Neural cell (in vitro differentiated cells): ENCODE data around the gene IL25. TPM values are rescaled to one million over a fixed set of nuclear protein-coding genes. Genes with fewer than 3 reads are reported as not detected.

Source experiments
- H2AFZ ChIP-seq: fragments of 200-600, 300-800 bp; sonication (generic), shearing (Covaris generic); 2 replicates; pipeline ENCODE4 v1.6.0; 2014; ENCODE audit warnings: low read depth, mild to moderate bottlenecking, antibody characterized with exemption, low read length, moderate library complexity
- H3F3A ChIP-seq: fragments of 200-600 bp; shearing (Covaris generic); 2 replicates; pipeline ENCODE4 v1.6.1; 2016; ENCODE audit warnings: mild to moderate bottlenecking, moderate library complexity, mixed read lengths, antibody characterized with exemption, low read length; ENCODE audit not compliant: insufficient read depth, poor library complexity, severe bottlenecking
- H3K27ac ChIP-seq: fragments of 200-600, 300-800 bp; sonication (generic), shearing (Covaris generic); 2 replicates; pipeline ENCODE4 v1.5.1; 2014; ENCODE audit warnings: mild to moderate bottlenecking, low read length, moderate library complexity
- H3K27me3 ChIP-seq: fragments of 300-800, 200-600 bp; sonication (generic), shearing (Covaris generic); 2 replicates; pipeline ENCODE4 v1.6.0; 2014; ENCODE audit warnings: mild to moderate bottlenecking, low read depth, low read length, moderate library complexity; ENCODE audit not compliant: insufficient read depth
- H3K36me3 ChIP-seq: fragments of 300-800, 200-600 bp; sonication (generic), shearing (Covaris generic); 2 replicates; pipeline ENCODE4 v1.5.1; 2014; ENCODE audit warnings: mild to moderate bottlenecking, antibody characterized with exemption, low read length, moderate library complexity; ENCODE audit not compliant: insufficient read depth
- H3K4me2 ChIP-seq: fragments of 300-800, 200-600 bp; sonication (generic), shearing (Covaris generic); 2 replicates; pipeline ENCODE4 v1.6.0; 2014; ENCODE audit warnings: mild to moderate bottlenecking, low read length
- H3K4me3 ChIP-seq: fragments of 300-800, 200-600 bp; sonication (generic), shearing (Covaris generic); 2 replicates; pipeline ENCODE4 v1.5.1; 2014; ENCODE audit warnings: mild to moderate bottlenecking, low read length, moderate library complexity
- H3K79me2 ChIP-seq: fragments of 200-600 bp; shearing (Covaris generic); replicated peaks from 2 replicates; pipeline ENCODE4 v1.6.0; 2014; ENCODE audit warnings: mild to moderate bottlenecking, low read length, moderate library complexity; ENCODE audit not compliant: insufficient read depth
- H3K9ac ChIP-seq: fragments of 300-800, 200-600 bp; sonication (generic), shearing (Covaris generic); 2 replicates; pipeline ENCODE4 v1.6.1; 2016; ENCODE audit warnings: mild to moderate bottlenecking, low read length, mixed read lengths
- H3K9me2 ChIP-seq: fragments of 200-600 bp; shearing (Covaris generic); 2 replicates; pipeline ENCODE4 v1.6.1; 2016; ENCODE audit warnings: mild to moderate bottlenecking, low read length, mixed read lengths; ENCODE audit not compliant: insufficient read depth
- H3K9me3 ChIP-seq: fragments of 200-600, 300-800 bp; sonication (generic), shearing (Covaris generic); 2 replicates; pipeline ENCODE4 v1.6.1; 2016; ENCODE audit warnings: mild to moderate bottlenecking, mixed run types, low read length, moderate library complexity, mixed read lengths
- H4K20me1 ChIP-seq: fragments of 200-600 bp; shearing (Covaris generic); 2 replicates; pipeline ENCODE4 v1.6.1; 2016; ENCODE audit warnings: mild to moderate bottlenecking, mixed run types; ENCODE audit not compliant: insufficient read depth
- CTCF ChIP-seq: fragments of 450-650 bp; IDR thresholded peaks from 2 replicates; pipeline ENCODE4 v1.5.1; 2014; ENCODE audit warnings: antibody characterized with exemption, mild to moderate bottlenecking, moderate library complexity; ENCODE audit not compliant: poor library complexity, severe bottlenecking
- EP300 ChIP-seq: fragments of 450-650 bp; conservative IDR thresholded peaks from 2 replicates; pipeline ENCODE4 v1.6.1; 2014; ENCODE audit warnings: antibody characterized with exemption, mild to moderate bottlenecking, moderate library complexity; ENCODE audit not compliant: poor library complexity, severe bottlenecking
- EZH2 ChIP-seq: fragments of 200-600, 300-800 bp; shearing (Covaris generic), sonication (generic); IDR thresholded peaks from 2 replicates; pipeline ENCODE4 v1.6.1; 2014; ENCODE audit warnings: antibody characterized with exemption, low read length, borderline replicate concordance, mild to moderate bottlenecking; ENCODE audit not compliant: insufficient read depth, poor library complexity, severe bottlenecking
- MXI1 ChIP-seq: fragments of 450-650 bp; conservative IDR thresholded peaks from 2 replicates; pipeline ENCODE4 v1.6.1; 2014; ENCODE audit warnings: antibody characterized with exemption, mild to moderate bottlenecking; ENCODE audit not compliant: poor library complexity, severe bottlenecking
- POLR2AphosphoS5 ChIP-seq: IDR thresholded peaks from 2 replicates; pipeline ENCODE4 v1.6.1; 2012
- RAD21 ChIP-seq: fragments of 450-650 bp; conservative IDR thresholded peaks from 2 replicates; pipeline ENCODE4 v1.6.1; 2014; ENCODE audit warnings: antibody characterized with exemption, mild to moderate bottlenecking, moderate library complexity
- SMC3 ChIP-seq: fragments of 450-650 bp; conservative IDR thresholded peaks from 2 replicates; pipeline ENCODE4 v1.6.1; 2014; ENCODE audit warnings: antibody characterized with exemption, mild to moderate bottlenecking, moderate library complexity; ENCODE audit not compliant: poor library complexity
- TAF1 ChIP-seq: IDR thresholded peaks from 2 replicates; pipeline ENCODE4 v1.6.1; 2012; ENCODE audit warnings: low read depth
- polyA plus RNA-seq: library from polyadenylated mRNA; depleted of rRNA; stranded (reverse); fragments of >200 nt; gene quantifications from 2 replicates; pipeline ENCODE4 v1.2.3, GENCODE V29; 2014
- TF ChIP-seq, protein P1 (sequence below): IDR thresholded peaks from 2 replicates; pipeline ENCODE4 v1.6.1; 2012; ENCODE audit warnings: borderline replicate concordance

The IL25 gene
- polyA plus RNA-seq, 1 donor from 2014 or later, result not detected

DNA sequence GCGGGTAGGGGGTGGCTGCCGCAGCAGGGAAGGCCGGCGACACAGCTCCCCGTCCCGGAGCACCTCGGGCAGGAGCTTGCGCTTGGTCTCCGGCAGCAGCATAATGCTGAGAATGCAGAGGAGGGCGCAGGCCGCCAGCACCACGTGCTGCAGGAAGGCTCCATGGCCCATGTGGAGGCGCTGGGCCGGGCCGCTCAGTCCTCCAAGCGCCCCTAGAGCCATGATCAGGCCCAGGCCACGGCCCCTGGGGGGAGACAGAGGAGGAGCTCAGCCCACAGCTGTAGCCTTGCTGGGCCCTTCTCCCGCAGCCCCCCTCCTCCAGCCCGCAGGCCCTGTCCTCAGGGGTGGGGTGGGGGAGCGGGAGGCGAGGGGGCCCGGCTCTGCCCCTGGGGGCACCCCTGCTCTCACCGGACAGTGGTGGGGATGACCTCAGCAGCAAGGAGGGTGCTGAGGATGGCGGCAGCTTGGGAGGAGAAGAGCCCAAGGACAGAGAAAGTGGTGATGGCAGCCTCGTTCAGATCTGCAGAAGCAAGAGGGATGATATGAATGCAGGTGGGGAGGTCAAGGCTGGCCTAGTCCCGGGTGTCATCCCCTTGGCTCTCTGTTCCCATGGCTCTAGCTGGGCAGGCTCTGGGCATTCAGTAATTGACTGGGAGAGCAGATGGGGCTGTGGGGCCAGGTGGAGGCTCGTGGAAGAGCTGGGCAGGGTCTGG is 25.8 kb upstream of the IL25 start:
- no peak overlapping the region for H3K4me3 ChIP-seq
- H3K4me2 ChIP-seq, result no peak overlapping the region
- no peaks in the 10 kb centered on the region for H3K9me2 ChIP-seq
- no peaks in the 10 kb centered on the region for H4K20me1 ChIP-seq
- no peak overlapping the region for H2AFZ ChIP-seq
- no peaks in the 10 kb centered on the region for H3K36me3 ChIP-seq
- H3F3A ChIP-seq, result no peaks in the 10 kb centered on the region
- H3K9me3 ChIP-seq, result no peaks in the 10 kb centered on the region
- no peaks in the 10 kb centered on the region for H3K79me2 ChIP-seq
- H3K27me3 ChIP-seq, result no peaks in the 10 kb centered on the region
- H3K9ac ChIP-seq, result no peak overlapping the region
- no peak overlapping the region for H3K27ac ChIP-seq
- no peak for TF ChIP-seq EZH2
- no peak for TF ChIP-seq MXI1
- TF ChIP-seq POLR2AphosphoS5, result no peak
- TF ChIP-seq RAD21, result no peak
- TF ChIP-seq TAF1, result no peak
- TF ChIP-seq SMC3, result no peak
- TF ChIP-seq, protein P1, sequence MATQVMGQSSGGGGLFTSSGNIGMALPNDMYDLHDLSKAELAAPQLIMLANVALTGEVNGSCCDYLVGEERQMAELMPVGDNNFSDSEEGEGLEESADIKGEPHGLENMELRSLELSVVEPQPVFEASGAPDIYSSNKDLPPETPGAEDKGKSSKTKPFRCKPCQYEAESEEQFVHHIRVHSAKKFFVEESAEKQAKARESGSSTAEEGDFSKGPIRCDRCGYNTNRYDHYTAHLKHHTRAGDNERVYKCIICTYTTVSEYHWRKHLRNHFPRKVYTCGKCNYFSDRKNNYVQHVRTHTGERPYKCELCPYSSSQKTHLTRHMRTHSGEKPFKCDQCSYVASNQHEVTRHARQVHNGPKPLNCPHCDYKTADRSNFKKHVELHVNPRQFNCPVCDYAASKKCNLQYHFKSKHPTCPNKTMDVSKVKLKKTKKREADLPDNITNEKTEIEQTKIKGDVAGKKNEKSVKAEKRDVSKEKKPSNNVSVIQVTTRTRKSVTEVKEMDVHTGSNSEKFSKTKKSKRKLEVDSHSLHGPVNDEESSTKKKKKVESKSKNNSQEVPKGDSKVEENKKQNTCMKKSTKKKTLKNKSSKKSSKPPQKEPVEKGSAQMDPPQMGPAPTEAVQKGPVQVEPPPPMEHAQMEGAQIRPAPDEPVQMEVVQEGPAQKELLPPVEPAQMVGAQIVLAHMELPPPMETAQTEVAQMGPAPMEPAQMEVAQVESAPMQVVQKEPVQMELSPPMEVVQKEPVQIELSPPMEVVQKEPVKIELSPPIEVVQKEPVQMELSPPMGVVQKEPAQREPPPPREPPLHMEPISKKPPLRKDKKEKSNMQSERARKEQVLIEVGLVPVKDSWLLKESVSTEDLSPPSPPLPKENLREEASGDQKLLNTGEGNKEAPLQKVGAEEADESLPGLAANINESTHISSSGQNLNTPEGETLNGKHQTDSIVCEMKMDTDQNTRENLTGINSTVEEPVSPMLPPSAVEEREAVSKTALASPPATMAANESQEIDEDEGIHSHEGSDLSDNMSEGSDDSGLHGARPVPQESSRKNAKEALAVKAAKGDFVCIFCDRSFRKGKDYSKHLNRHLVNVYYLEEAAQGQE, result no peak
- no peak for TF ChIP-seq EP300
- TF ChIP-seq CTCF, result no peak

GRCh38 chr14:23347406-23348296 is 25.0 kb upstream of the IL25 start:
- Histone ChIP-seq H3K36me3 (no peaks in the 10 kb centered on the region), H3K79me2 (no peaks in the 10 kb centered on the region), H3K27me3 (no peaks in the 10 kb centered on the region), H3F3A (no peaks in the 10 kb centered on the region), H2AFZ (no peak overlapping the region), H3K4me3 (no peak overlapping the region), H4K20me1 (no peaks in the 10 kb centered on the region), H3K27ac (no peak overlapping the region), H3K4me2 (no peak overlapping the region), H3K9ac (no peak overlapping the region), H3K9me2 (no peaks in the 10 kb centered on the region), H3K9me3 (no peaks in the 10 kb centered on the region)
- TF ChIP-seq TAF1 (no peak), MXI1 (no peak)
